Erythroblast (primary cell): Measurements from ENCODE around the gene MED27.

Source experiments
- GATA1 ChIP-seq: IDR thresholded peaks from 2 replicates; pipeline ENCODE4 v1.6.1; 2011; ENCODE audit warnings: low read depth, mild to moderate bottlenecking, control low read depth, low read length, moderate library complexity
- POLR2A ChIP-seq: IDR thresholded peaks from 2 replicates; pipeline ENCODE4 v1.6.1; 2011; ENCODE audit warnings: mild to moderate bottlenecking, low read length

DNA sequence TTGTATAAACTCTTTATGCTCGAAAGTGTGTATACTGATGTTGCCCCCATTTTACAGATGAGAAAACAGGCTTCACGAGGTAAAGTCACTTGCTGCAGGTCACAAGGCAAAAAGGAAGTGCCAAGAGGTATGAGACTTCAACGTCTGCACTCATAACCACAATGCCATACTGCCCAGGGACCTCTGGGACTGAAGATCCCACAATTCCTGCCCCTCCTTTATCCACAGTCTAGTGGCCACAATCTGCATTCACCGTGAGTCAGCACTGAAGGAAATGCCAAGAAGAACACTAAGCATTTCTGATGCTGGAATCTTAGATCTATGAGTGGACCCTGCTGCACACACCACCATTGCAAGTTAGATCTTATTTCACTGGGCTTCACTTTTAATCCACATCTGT lies 37.3 kb downstream of the MED27 start:
- TF ChIP-seq POLR2A (no peak), GATA1 (no peak)
